NCI-H345 treated with DMSO at 0.1 percent for 48 hours (cell line): ENCODE results near the gene SIX3.

ENCODE experiments used
- DNase-seq: peaks from one replicate; lab custom pipeline; 2025; ENCODE audit not compliant: unreplicated experiment; lab: John Stamatoyannopoulos, UW

Gene SIX3

GRCh38 chr2:44980751-44981713 is 39.5 kb downstream of the SIX3 start:
- no peak for DNase-seq

- DNase-seq, result peak; percentile 73
Measured at GRCh38 chr2:44981714-44982108, 40.2 kb downstream of the SIX3 start.

DNA sequence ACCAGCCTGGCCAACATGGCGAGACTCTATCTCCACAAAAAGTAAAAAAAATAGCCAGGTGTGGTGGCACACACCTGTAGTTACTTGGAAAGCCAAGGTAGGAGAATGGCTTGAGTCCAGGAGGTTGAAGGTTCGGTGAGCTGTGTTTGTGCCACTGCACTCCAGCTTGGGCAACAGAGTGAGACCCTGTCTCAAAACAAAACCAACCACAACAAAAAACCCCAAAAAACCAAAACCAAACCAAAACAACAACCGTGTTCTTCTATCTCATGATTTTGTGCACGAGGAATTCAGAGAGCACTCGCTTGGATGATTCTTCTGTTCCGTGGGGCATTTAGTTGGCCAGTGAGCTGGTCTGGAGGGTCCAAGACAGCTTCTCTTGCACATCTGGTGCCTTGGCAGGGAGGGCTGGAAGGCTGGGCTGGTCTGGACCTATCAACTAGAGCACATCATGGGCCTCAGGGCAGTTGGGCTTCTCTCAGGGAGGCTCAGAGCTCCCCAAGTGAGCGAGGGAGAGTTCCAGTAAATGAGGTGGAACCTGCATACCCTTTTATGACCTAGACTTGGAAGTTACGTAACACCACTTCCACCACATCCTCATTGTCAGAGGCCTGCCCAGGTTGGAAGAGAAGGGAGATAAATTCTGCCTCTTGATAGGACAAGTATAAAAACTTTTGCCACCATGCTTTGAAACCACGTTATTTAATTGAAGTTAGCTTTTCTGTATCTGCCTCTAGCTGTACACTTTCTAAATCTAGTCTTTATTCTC is 42.5 kb downstream of the SIX3 start:
- no peak for DNase-seq

DNA sequence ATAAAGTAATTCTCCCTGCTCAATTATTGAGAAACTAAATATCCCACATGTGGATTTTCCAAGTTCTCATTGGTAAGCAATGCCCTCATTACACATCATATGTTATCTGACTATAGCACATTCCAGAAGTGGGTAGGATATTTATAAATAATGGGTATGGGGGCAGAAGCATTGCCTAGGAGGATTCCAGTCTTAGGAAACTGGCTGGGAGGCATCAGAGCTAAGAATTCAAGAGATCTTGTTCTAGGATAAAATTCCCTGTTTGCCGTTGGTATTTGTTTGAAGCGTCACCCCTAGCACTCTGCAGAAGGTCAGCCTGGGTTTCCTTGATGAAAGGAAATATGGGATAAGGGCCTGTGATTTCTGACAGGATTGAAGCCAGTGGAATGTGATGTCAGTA is 47.7 kb downstream of the SIX3 start:
- no peak for DNase-seq

- no peak for DNase-seq
Measured at GRCh38 chr2:44994377-44994776, 52.9 kb downstream of the SIX3 start.
